HCT116 (cell line): Measurements from ENCODE around the gene CPNE7. TPM values are rescaled to one million over a fixed set of nuclear protein-coding genes. Genes with fewer than 3 reads are reported as not detected.
A peak's percentile ranks its signal among the peaks of the same experiment; 100 is the strongest.

Experiments used
- ATAC-seq: fragments of 200-7000 bp; cut with Tn5 transposase; 2 replicates; pipeline ENCODE4 v1.9.1; 2020; ENCODE audit warnings: mild to moderate bottlenecking, moderate library complexity
- BruUV-seq: library from RNA; stranded (reverse); fragments of 400-500 nt; replicated peaks from 2 replicates; lab custom pipeline; 2021; lab: Mats Ljungman, UMichigan
- CTCF ChIA-PET: fragments of 300-600 bp; sonication (Branson Sonifier 250); formaldehyde crosslinking; loops from one replicate; lab custom pipeline; 2021; ENCODE audit warnings: antibody characterized with exemption; lab: Charles Lee
- POLR2A ChIA-PET: fragments of 300-600, 350-600 bp; sonication (Branson Sonifier 250); formaldehyde crosslinking; loops from one replicate; lab custom pipeline; 2021; ENCODE audit warnings: antibody characterized with exemption; lab: Charles Lee
- RAD21 ChIA-PET, 2 experiments: fragments of 300-600 bp; sonication (Branson Sonifier 250); formaldehyde crosslinking; loops; one replicate each; lab custom pipeline; 2023; ENCODE audit warnings: low total read pairs in 2 of 2; ENCODE audit not compliant: uncharacterized antibody in 2 of 2, unreplicated experiment in 2 of 2, low non-redundant PET in 1 of 2; lab: Charles Lee
- DNase-seq: peaks from one replicate; pipeline ENCODE4 v3.0.0-alpha.2; 2010; ENCODE audit warnings: low read depth, low spot score
- H2AFZ ChIP-seq: fragments of 200-600 bp; shearing (Covaris generic), sonication (generic); 2 replicates; pipeline ENCODE4 v1.6.1; 2017; ENCODE audit warnings: low read depth, mixed run types, mixed read lengths, antibody characterized with exemption, low read length; ENCODE audit not compliant: poor library complexity, severe bottlenecking
- H3K27ac ChIP-seq: 2 replicates; pipeline ENCODE4 v1.5.1; 2012; ENCODE audit warnings: low read depth, low read length
- H3K27me3 ChIP-seq: fragments of 200-600 bp; sonication (generic); 2 replicates; pipeline ENCODE4 v1.6.1; 2016; ENCODE audit warnings: mixed run types, low read length, mixed read lengths; ENCODE audit not compliant: insufficient read depth
- H3K36me3 ChIP-seq, 2 experiments: fragments of 200-500 bp in 1 of 2; fragments of 200-600 bp in 1 of 2; sonication (Bioruptor generic) in 1 of 2; sonication (generic) in 1 of 2; 2 replicates each; pipeline versions ENCODE4 v1.5.1 to v1.6.1; 2014 to 2016; ENCODE audit warnings: low read length in 2 of 2, inconsistent platforms in 1 of 2, mixed read lengths in 1 of 2, mixed run types in 1 of 2; ENCODE audit not compliant: insufficient read depth in 2 of 2, control insufficient read depth in 1 of 2
- H3K4me1 ChIP-seq, 2 experiments: fragments of 200-600 bp in 1 of 2; sonication (generic) in 1 of 2; 2 replicates each; pipeline versions ENCODE4 v1.5.1 to v1.6.1; 2012 to 2017; ENCODE audit warnings: low read length in 2 of 2, inconsistent platforms in 1 of 2, mild to moderate bottlenecking in 1 of 2, mixed read lengths in 1 of 2, mixed run types in 1 of 2, moderate library complexity in 1 of 2; ENCODE audit not compliant: insufficient read depth in 2 of 2, control insufficient read depth in 1 of 2
- H3K4me2 ChIP-seq: fragments of 200-600 bp; sonication (generic); 2 replicates; pipeline ENCODE4 v1.6.1; 2017; ENCODE audit warnings: mixed run types, low read length, mixed read lengths
- H3K4me3 ChIP-seq, 2 experiments: fragments of 200-600 bp in 1 of 2; sonication (generic) in 1 of 2; replicated peaks in 1 of 2; 2 replicates each; pipeline ENCODE4 v1.5.1; 2011 to 2016; ENCODE audit warnings: low read length in 2 of 2, control low read depth in 1 of 2, low read depth in 1 of 2, mild to moderate bottlenecking in 1 of 2, mixed read lengths in 1 of 2, mixed run types in 1 of 2
- H3K79me2 ChIP-seq: fragments of 200-600 bp; sonication (generic); 2 replicates; pipeline ENCODE4 v1.6.1; 2017; ENCODE audit warnings: mild to moderate bottlenecking, mixed run types, low read length, moderate library complexity, mixed read lengths; ENCODE audit not compliant: insufficient read depth
- H3K9ac ChIP-seq: fragments of 200-600 bp; sonication (generic); 2 replicates; pipeline ENCODE4 v1.6.1; 2016; ENCODE audit warnings: low read length, mixed read lengths
- H3K9me2 ChIP-seq: fragments of 200-600 bp; sonication (generic), shearing (Covaris generic); 2 replicates; pipeline ENCODE4 v1.6.1; 2017; ENCODE audit warnings: mixed run types, mild to moderate bottlenecking, moderate library complexity; ENCODE audit not compliant: insufficient read depth
- H3K9me3 ChIP-seq, 2 experiments: fragments of 200-500 bp in 1 of 2; fragments of 200-600 bp in 1 of 2; sonication (Bioruptor generic) in 1 of 2; sonication (generic) in 1 of 2; 2 replicates each; pipeline ENCODE4 v1.6.1; 2014 to 2017; ENCODE audit warnings: low read length in 2 of 2, mixed read lengths in 2 of 2, inconsistent platforms in 1 of 2, low read depth in 1 of 2, mild to moderate bottlenecking in 1 of 2, mixed run types in 1 of 2, moderate library complexity in 1 of 2; ENCODE audit not compliant: control insufficient read depth in 1 of 2, insufficient read depth in 1 of 2
- H4K20me1 ChIP-seq: fragments of 200-600 bp; sonication (generic), shearing (Covaris generic); 2 replicates; pipeline ENCODE4 v1.6.1; 2017; ENCODE audit warnings: mixed run types, mild to moderate bottlenecking, moderate library complexity; ENCODE audit not compliant: insufficient read depth
- CTCF ChIP-seq, 3 experiments: fragments of 200-600 bp in 1 of 3; sonication (generic) in 1 of 3; IDR thresholded peaks in 2 of 3; conservative IDR thresholded peaks in 1 of 3; 2 replicates each; pipeline ENCODE4 v1.5.1; 2012 to 2017; ENCODE audit warnings: low read depth in 2 of 3, low read length in 2 of 3, antibody characterized with exemption in 1 of 3, borderline replicate concordance in 1 of 3, control low read depth in 1 of 3, mild to moderate bottlenecking in 1 of 3, mixed read lengths in 1 of 3, mixed run types in 1 of 3, moderate library complexity in 1 of 3; ENCODE audit not compliant: insufficient read depth in 1 of 3
- EGR1 ChIP-seq: IDR thresholded peaks from 2 replicates; pipeline ENCODE4 v1.6.1; 2012; ENCODE audit warnings: low read depth
- ELF1 ChIP-seq: IDR thresholded peaks from 2 replicates; pipeline ENCODE4 v1.6.1; 2012; ENCODE audit warnings: low read depth, borderline replicate concordance
- YY1 ChIP-seq: IDR thresholded peaks from 2 replicates; pipeline ENCODE4 v1.6.1; 2011; ENCODE audit warnings: low read length, low read depth, moderate library complexity, mild to moderate bottlenecking; ENCODE audit not compliant: insufficient replicate concordance; ENCODE audit errors: extremely low read depth
- ZFX ChIP-seq: fragments of 450-650 bp; IDR thresholded peaks from 2 replicates; pipeline ENCODE4 v1.6.1; 2017
- intact Hi-C: fragments of 100-400 bp; cut with micrococcal nuclease; formaldehyde crosslinking; loops from 2 replicates; pipeline ENCODE4 v1.10.0; 2022
- total RNA-seq: library from RNA; stranded (reverse); gene quantifications from one replicate; pipeline ENCODE4 v1.2.1, GENCODE V29; 2021; ENCODE audit not compliant: unreplicated experiment
- TF ChIP-seq, protein P1 (sequence below): IDR thresholded peaks from 2 replicates; pipeline ENCODE4 v1.6.1; 2012

CPNE7 gene
- total RNA-seq, 1 experiment from 2014 or later: 201 TPM

DNA sequence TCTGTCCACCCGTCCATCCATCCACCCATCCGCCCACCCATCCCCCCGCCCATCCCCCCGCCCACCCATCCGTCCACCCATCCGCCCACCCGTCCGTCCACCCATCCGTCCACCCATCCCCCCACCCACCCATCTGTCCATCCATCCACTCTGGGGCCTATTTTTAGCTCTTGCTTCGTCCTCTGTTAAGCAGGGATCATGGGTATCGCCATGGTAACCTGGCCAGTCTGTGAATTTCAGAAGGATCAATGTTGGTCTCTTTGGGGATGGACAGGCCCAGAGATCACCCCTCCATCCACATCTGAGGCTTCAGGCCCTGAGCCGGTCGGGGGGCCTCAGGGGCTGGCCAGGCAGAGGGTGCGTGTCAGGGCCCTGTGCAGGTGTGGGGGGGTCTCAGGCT, 22.6 kb downstream of the CPNE7 start:
- no peaks in the 10 kb centered on the region for H3K9me2 ChIP-seq
- H3K79me2 ChIP-seq: no peaks in the 10 kb centered on the region
- H3K27me3 ChIP-seq: no peaks in the 10 kb centered on the region
- H3K27ac ChIP-seq: no peak overlapping the region
- DNase-seq (no peak), ATAC-seq (no peak)
- ChIA-PET POLR2A (no interaction called here), RAD21 (no interaction called here), CTCF (interaction anchor here (0.6 to 1.0 kb wide), 2 partner anchors 34 to 43 kb away, joined by 3 read pairs; no protein-coding TSS in a partner anchor)
- H3K4me3 ChIP-seq: no peak overlapping the region
- peaks cover 28 to 50% of the 10 kb centered on the region in 2 experiments for H3K4me1 ChIP-seq
- no peaks in the 10 kb centered on the region for H3K9me3 ChIP-seq
- TF ChIP-seq YY1 (no peak), ZFX (no peak), EGR1 (no peak)
- H3K36me3 ChIP-seq: peaks cover 3 to 6% of the 10 kb centered on the region in 2 experiments; a peak in 2 of 4 replicates
- H3K4me2 ChIP-seq: no peak overlapping the region
- H3K9ac ChIP-seq: no peak overlapping the region
- no TSS peak for BruUV-seq
- H4K20me1 ChIP-seq: no peaks in the 10 kb centered on the region
- intact Hi-C loops: loop anchor here (2.0 kb wide), 1 partner anchor 69 kb away; no protein-coding TSS in a partner anchor
- no peak overlapping the region for H2AFZ ChIP-seq

DNA sequence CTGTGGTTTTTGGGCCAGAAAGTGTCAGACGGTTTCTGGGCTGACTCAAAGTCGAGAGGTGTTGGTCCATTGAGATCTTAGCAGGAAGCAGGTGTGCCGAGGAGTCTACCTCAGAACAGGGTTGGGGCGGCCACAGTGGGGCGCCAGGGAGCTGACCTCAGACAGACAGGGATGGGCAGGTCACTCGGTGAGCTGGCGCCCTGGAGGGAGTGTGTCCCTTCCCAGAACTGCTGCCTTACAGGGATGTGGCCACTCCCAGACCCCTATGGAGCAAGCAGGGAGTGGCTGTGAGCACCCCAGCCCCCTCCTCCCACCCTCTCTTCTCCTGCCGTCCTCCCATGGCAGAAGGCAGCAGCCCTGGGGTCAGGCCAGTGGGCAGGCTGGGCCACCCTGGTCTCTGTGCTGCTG, 23.9 kb downstream of the CPNE7 start:
- POLR2A ChIA-PET: interaction anchor here (0.6 kb wide), 1 partner anchor 11 kb away, joined by 3 read pairs; no protein-coding TSS in a partner anchor
- H3K4me2 ChIP-seq: peak overlapping the region; percentile 43

More for the DNA sequence above, 23.9 kb downstream of the CPNE7 start:
- TF ChIP-seq CTCF (IDR thresholded peaks at IDR 0.05 in 2 of 3, conservative IDR thresholded peaks at IDR 0.05 in 1 of 3; ENCODE audit: borderline replicate concordance in 1 of 3, insufficient read depth in 1 of 3, low read depth in 2 of 3, low read length in 2 of 3): peak in 2 of 3 experiments; percentile 79 to 83; a peak in 4 of 6 replicates
- TF ChIP-seq ELF1: no peak
- TF ChIP-seq, protein P1, sequence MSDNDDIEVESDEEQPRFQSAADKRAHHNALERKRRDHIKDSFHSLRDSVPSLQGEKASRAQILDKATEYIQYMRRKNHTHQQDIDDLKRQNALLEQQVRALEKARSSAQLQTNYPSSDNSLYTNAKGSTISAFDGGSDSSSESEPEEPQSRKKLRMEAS: no peak
- H3K9me3 ChIP-seq: no peaks in the 10 kb centered on the region
- no peaks in the 10 kb centered on the region for H4K20me1 ChIP-seq
- ChIA-PET CTCF (interaction anchor here (0.6 to 2.1 kb wide), 12 partner anchors 8 to 261 kb away, joined by 3 to 17 read pairs (median 4); partner anchors contain the start of gene CDK10), RAD21 (interaction anchor here in 1 of 2 experiments (0.8 to 1.7 kb wide), 3 partner anchors 38 to 42 kb away, joined by 3 to 10 read pairs (median 3); no protein-coding TSS in a partner anchor)
- H3K27ac ChIP-seq: peak overlapping the region; percentile 27; the same call in 1 of the 2 replicates
- BruUV-seq: no TSS peak
- no peak overlapping the region for H3K4me3 ChIP-seq
- H2AFZ ChIP-seq: no peak overlapping the region
- ATAC-seq (peak; percentile 73), DNase-seq (peak; percentile 63)
- no peaks in the 10 kb centered on the region for H3K27me3 ChIP-seq
- no peak overlapping the region for H3K9ac ChIP-seq
- H3K79me2 ChIP-seq: no peaks in the 10 kb centered on the region
- intact Hi-C loops: loop anchor here (1.0 to 2.0 kb wide), 2 partner anchors 42 to 67 kb away; no protein-coding TSS in a partner anchor
- H3K9me2 ChIP-seq: no peaks in the 10 kb centered on the region
- peaks cover 28 to 51% of the 10 kb centered on the region in 2 experiments for H3K4me1 ChIP-seq
- H3K36me3 ChIP-seq: peaks cover 0 to 6% of the 10 kb centered on the region in 2 experiments; a peak in 2 of 4 replicates
